ENCODE results near the gene SPIB. TPM values are rescaled to one million over a fixed set of nuclear protein-coding genes. Genes with fewer than 3 reads are reported as not detected.

SPIB gene
- 1 to 10 TPM; 1.6 to 2.1 TPM for total RNA-seq

- ATAC-seq (replicated peaks in 1 of 2) = peak in 1 of 2 donors; percentile 7
- peaks cover 0 to 3% of the 10 kb centered on the region in 2 donors for H3K9me3 Mint-ChIP-seq
- H3K36me3 Mint-ChIP-seq (ENCODE audit: insufficient read depth in 2 of 2) = peaks cover 8 to 12% of the 10 kb centered on the region in 2 donors
- no peak for DNase-seq
- H3K4me1 Mint-ChIP-seq (ENCODE audit: low read depth) = peaks cover 30% of the 10 kb centered on the region
- H3K27me3 Mint-ChIP-seq (ENCODE audit: low read depth) = peaks cover 25% of the 10 kb centered on the region
- peak within 1 kb of the TSS; percentile 9 to 49 for H3K4me3 Mint-ChIP-seq
- H3K27ac Mint-ChIP-seq = no peak within 1 kb of the TSS
Measured at GRCh38 chr19:50418176-50419021, at the start of gene SPIB. TSS of gene SPIB (plus strand) at chr19:50418938. CDS start at chr19:50418963, 25 bp downstream.

GRCh38 chr19:50371914-50372475 lies 46.7 kb upstream of the SPIB start:
- Mint-ChIP-seq H3K4me3 (no peak overlapping the region), H3K9me3 (no peaks in the 10 kb centered on the region), H3K27me3 (ENCODE audit: low read depth) (no peaks in the 10 kb centered on the region), H3K36me3 (ENCODE audit: insufficient read depth in 2 of 2) (peaks cover 3 to 6% of the 10 kb centered on the region in 2 donors), H3K4me1 (ENCODE audit: low read depth) (peaks cover 46% of the 10 kb centered on the region), H3K27ac (no peak overlapping the region)
- ATAC-seq (replicated peaks in 1 of 2) (no peak), DNase-seq (no peak)

- ATAC-seq (replicated peaks in 1 of 2) = peak; percentile 95 to 96
- no peaks in the 10 kb centered on the region for H3K9me3 Mint-ChIP-seq
- H3K36me3 Mint-ChIP-seq (ENCODE audit: insufficient read depth in 2 of 2) = peaks cover 9 to 11% of the 10 kb centered on the region in 2 donors
- DNase-seq = peak; percentile 95 to 97
- peak within 1 kb of the TSS; percentile 98 to 100 for H3K4me3 Mint-ChIP-seq
- H3K27ac Mint-ChIP-seq = peak within 1 kb of the TSS; percentile 98
- H3K27me3 Mint-ChIP-seq (ENCODE audit: low read depth) = no peaks in the 10 kb centered on the region
- H3K4me1 Mint-ChIP-seq (ENCODE audit: low read depth) = peaks cover 33% of the 10 kb centered on the region
Measured at GRCh38 chr19:50376166-50377050, 42.3 kb upstream of the SPIB start, which contains the start of gene NR1H2. TSS of gene NR1H2 (plus strand) at chr19:50376457. CDS start at chr19:50377606, 1,149 bp downstream.

- peaks cover 9 to 11% of the 10 kb centered on the region in 2 donors for H3K36me3 Mint-ChIP-seq (ENCODE audit: insufficient read depth in 2 of 2)
- H3K27ac Mint-ChIP-seq = peak overlapping the region; percentile 81
- no peaks in the 10 kb centered on the region for H3K9me3 Mint-ChIP-seq
- peak; percentile 1 to 26 for ATAC-seq (replicated peaks in 1 of 2)
- H3K4me1 Mint-ChIP-seq (ENCODE audit: low read depth) = peaks cover 33% of the 10 kb centered on the region
- peak overlapping the region; percentile 98 to 100 for H3K4me3 Mint-ChIP-seq
- H3K27me3 Mint-ChIP-seq (ENCODE audit: low read depth) = no peaks in the 10 kb centered on the region
- peak; percentile 54 for DNase-seq
Measured at GRCh38 chr19:50377051-50377461, 41.7 kb upstream of the SPIB start.

- Mint-ChIP-seq H3K36me3 (ENCODE audit: insufficient read depth in 2 of 2) (peaks cover 9 to 11% of the 10 kb centered on the region in 2 donors), H3K27me3 (ENCODE audit: low read depth) (no peaks in the 10 kb centered on the region), H3K27ac (no peak overlapping the region), H3K9me3 (no peaks in the 10 kb centered on the region), H3K4me1 (ENCODE audit: low read depth) (peaks cover 33% of the 10 kb centered on the region), H3K4me3 (peak overlapping the region; percentile 98 to 100)
- DNase-seq = no peak
- ATAC-seq (replicated peaks in 1 of 2) = no peak
Measured at GRCh38 chr19:50377517-50377916, 41.2 kb upstream of the SPIB start.

- Mint-ChIP-seq H3K27ac (no peak overlapping the region), H3K9me3 (no peaks in the 10 kb centered on the region), H3K4me1 (ENCODE audit: low read depth) (peaks cover 41% of the 10 kb centered on the region), H3K27me3 (ENCODE audit: low read depth) (no peaks in the 10 kb centered on the region), H3K4me3 (peak overlapping the region; percentile 40 to 46), H3K36me3 (ENCODE audit: insufficient read depth in 2 of 2) (peaks cover 9 to 11% of the 10 kb centered on the region in 2 donors)
- ATAC-seq (replicated peaks in 1 of 2) (no peak), DNase-seq (no peak)
Measured at GRCh38 chr19:50378169-50378862, 40.4 kb upstream of the SPIB start.

- H3K4me3 Mint-ChIP-seq = no peak overlapping the region
- no peak overlapping the region for H3K27ac Mint-ChIP-seq
- ATAC-seq (replicated peaks in 1 of 2) (no peak), DNase-seq (no peak)
- H3K27me3 Mint-ChIP-seq (ENCODE audit: low read depth) = no peaks in the 10 kb centered on the region
- H3K9me3 Mint-ChIP-seq = no peaks in the 10 kb centered on the region
- peaks cover 9 to 11% of the 10 kb centered on the region in 2 donors for H3K36me3 Mint-ChIP-seq (ENCODE audit: insufficient read depth in 2 of 2)
- H3K4me1 Mint-ChIP-seq (ENCODE audit: low read depth) = peaks cover 46% of the 10 kb centered on the region
Measured at GRCh38 chr19:50378863-50379236, 39.9 kb upstream of the SPIB start.

- DNase-seq (no peak), ATAC-seq (replicated peaks in 1 of 2) (no peak)
- Mint-ChIP-seq H3K4me1 (ENCODE audit: low read depth) (peaks cover 46% of the 10 kb centered on the region), H3K27ac (no peak overlapping the region), H3K4me3 (no peak overlapping the region), H3K9me3 (no peaks in the 10 kb centered on the region), H3K36me3 (ENCODE audit: insufficient read depth in 2 of 2) (peaks cover 11 to 13% of the 10 kb centered on the region in 2 donors), H3K27me3 (ENCODE audit: low read depth) (no peaks in the 10 kb centered on the region)
Measured at GRCh38 chr19:50379602-50380001, 39.1 kb upstream of the SPIB start.

GRCh38 chr19:50380137-50380536 lies 38.6 kb upstream of the SPIB start:
- no peak overlapping the region for H3K27ac Mint-ChIP-seq
- DNase-seq = no peak
- H3K9me3 Mint-ChIP-seq = no peaks in the 10 kb centered on the region
- no peaks in the 10 kb centered on the region for H3K27me3 Mint-ChIP-seq (ENCODE audit: low read depth)
- no peak for ATAC-seq (replicated peaks in 1 of 2)
- H3K36me3 Mint-ChIP-seq (ENCODE audit: insufficient read depth in 2 of 2) = peaks cover 17 to 19% of the 10 kb centered on the region in 2 donors
- no peak overlapping the region for H3K4me3 Mint-ChIP-seq
- H3K4me1 Mint-ChIP-seq (ENCODE audit: low read depth) = peaks cover 46% of the 10 kb centered on the region

GRCh38 chr19:50380751-50381151 lies 38.0 kb upstream of the SPIB start:
- ATAC-seq (replicated peaks in 1 of 2) (no peak), DNase-seq (no peak)
- no peaks in the 10 kb centered on the region for H3K9me3 Mint-ChIP-seq
- H3K4me1 Mint-ChIP-seq (ENCODE audit: low read depth) = peaks cover 50% of the 10 kb centered on the region
- no peak overlapping the region for H3K4me3 Mint-ChIP-seq
- no peak overlapping the region for H3K27ac Mint-ChIP-seq
- no peaks in the 10 kb centered on the region for H3K27me3 Mint-ChIP-seq (ENCODE audit: low read depth)
- H3K36me3 Mint-ChIP-seq (ENCODE audit: insufficient read depth in 2 of 2) = peaks cover 19 to 20% of the 10 kb centered on the region in 2 donors

GRCh38 chr19:50381881-50382729 lies 36.6 kb upstream of the SPIB start:
- no peaks in the 10 kb centered on the region for H3K27me3 Mint-ChIP-seq (ENCODE audit: low read depth)
- H3K36me3 Mint-ChIP-seq (ENCODE audit: insufficient read depth in 2 of 2) = peaks cover 15 to 18% of the 10 kb centered on the region in 2 donors
- ATAC-seq (replicated peaks in 1 of 2) (no peak), DNase-seq (no peak)
- no peak overlapping the region for H3K27ac Mint-ChIP-seq
- H3K9me3 Mint-ChIP-seq = no peaks in the 10 kb centered on the region
- H3K4me1 Mint-ChIP-seq (ENCODE audit: low read depth) = peaks cover 50% of the 10 kb centered on the region
- peak overlapping the region in 1 of 2 donors; percentile 98 for H3K4me3 Mint-ChIP-seq

Data from activated T-cell treated with anti-CD3 and anti-CD28 coated beads, Interleukin-2, amount 50 U/mL, for 72 hours (primary cell).